Neuronal stem cell (in vitro differentiated cells): ENCODE data around the gene GNMT.

Source experiments
- DNase-seq: peaks from one replicate; pipeline ENCODE4 v3.0.0-alpha.2; 2013; ENCODE audit warnings: low spot score
- H2AFZ ChIP-seq: one replicate; pipeline ENCODE4 v1.6.1; 2013; ENCODE audit warnings: mild to moderate bottlenecking, low read length, inconsistent platforms
- H2AK5ac ChIP-seq: 2 replicates; pipeline ENCODE4 v1.6.1; 2013; ENCODE audit warnings: low read depth, mild to moderate bottlenecking, inconsistent platforms, low read length, moderate library complexity, mixed read lengths
- H2BK120ac ChIP-seq: 2 replicates; pipeline ENCODE4 v1.6.1; 2013; ENCODE audit warnings: low read depth, mild to moderate bottlenecking, inconsistent platforms, low read length, moderate library complexity, mixed read lengths
- H2BK12ac ChIP-seq: one replicate; pipeline ENCODE4 v1.6.1; 2013; ENCODE audit warnings: low read length, inconsistent platforms
- H2BK15ac ChIP-seq: 2 replicates; pipeline ENCODE4 v1.6.1; 2013; ENCODE audit warnings: mild to moderate bottlenecking, low read length, inconsistent platforms, mixed read lengths
- H2BK5ac ChIP-seq: one replicate; pipeline ENCODE4 v1.6.1; 2013; ENCODE audit warnings: inconsistent platforms, mild to moderate bottlenecking, low read length, moderate library complexity
- H3K14ac ChIP-seq: one replicate; pipeline ENCODE4 v1.6.1; 2013; ENCODE audit warnings: low read length, inconsistent platforms
- H3K18ac ChIP-seq: 2 replicates; pipeline ENCODE4 v1.6.1; 2013; ENCODE audit warnings: low read length, inconsistent platforms
- H3K23ac ChIP-seq: 2 replicates; pipeline ENCODE4 v1.6.1; 2013; ENCODE audit warnings: low read depth, mild to moderate bottlenecking, mixed read lengths, low read length, inconsistent platforms; ENCODE audit not compliant: poor library complexity
- H3K27ac ChIP-seq: replicated peaks from 3 replicates; pipeline ENCODE4 v1.5.1; 2013; ENCODE audit warnings: low read length, inconsistent platforms
- H3K27me3 ChIP-seq, 3 experiments: 2 replicates each; pipeline ENCODE4 v1.6.1; 2013; ENCODE audit warnings: low read length in 3 of 3, mild to moderate bottlenecking in 2 of 3, inconsistent platforms in 1 of 3, low read depth in 1 of 3, mixed read lengths in 1 of 3, moderate library complexity in 1 of 3; ENCODE audit not compliant: control insufficient read depth in 3 of 3, insufficient read depth in 3 of 3
- H3K36me3 ChIP-seq, 2 donors: replicated peaks in 1 of 2; 2 replicates each; pipeline ENCODE4 v1.6.1; 2013; ENCODE audit warnings: low read length in 2 of 2; ENCODE audit not compliant: control insufficient read depth in 2 of 2, insufficient read depth in 2 of 2
- H3K4ac ChIP-seq: 2 replicates; pipeline ENCODE4 v1.6.1; 2013; ENCODE audit warnings: inconsistent platforms, mild to moderate bottlenecking, low read length, moderate library complexity
- H3K4me1 ChIP-seq, 2 donors: 1 replicate in 1 of 2; 2 replicates in 1 of 2; pipeline ENCODE4 v1.6.1; 2013; ENCODE audit warnings: low read length in 2 of 2, low read depth in 1 of 2; ENCODE audit not compliant: control insufficient read depth in 2 of 2, insufficient read depth in 1 of 2
- H3K4me2 ChIP-seq: one replicate; pipeline ENCODE4 v1.6.1; 2013; ENCODE audit warnings: mild to moderate bottlenecking, low read length, inconsistent platforms; ENCODE audit not compliant: insufficient read depth, poor library complexity, severe bottlenecking
- H3K4me3 ChIP-seq, 2 donors: 2 replicates each; pipeline ENCODE4 v1.5.1; 2013; ENCODE audit warnings: low read length in 2 of 2, mild to moderate bottlenecking in 2 of 2, inconsistent platforms in 1 of 2, moderate library complexity in 1 of 2
- H3K79me1 ChIP-seq: one replicate; pipeline ENCODE4 v1.6.1; 2013; ENCODE audit warnings: low read depth, mild to moderate bottlenecking, inconsistent platforms, low read length, moderate library complexity
- H3K9ac ChIP-seq: one replicate; pipeline ENCODE4 v1.6.1; 2013; ENCODE audit warnings: mild to moderate bottlenecking, low read depth, low read length, inconsistent platforms; ENCODE audit not compliant: poor library complexity
- H3K9me3 ChIP-seq, 2 donors: replicated peaks in 1 of 2; 2 replicates each; pipeline versions ENCODE3 to v1.6.1; 2013; ENCODE audit warnings: low read length in 2 of 2, mild to moderate bottlenecking in 2 of 2, inconsistent platforms in 1 of 2, low read depth in 1 of 2, mixed read lengths in 1 of 2, moderate library complexity in 1 of 2; ENCODE audit not compliant: control insufficient read depth in 2 of 2, insufficient read depth in 1 of 2
- H4K8ac ChIP-seq: one replicate; pipeline ENCODE4 v1.6.1; 2013; ENCODE audit warnings: low read depth, mild to moderate bottlenecking, inconsistent platforms, low read length, moderate library complexity
- H4K91ac ChIP-seq: one replicate; pipeline ENCODE4 v1.6.1; 2013; ENCODE audit warnings: low read length, low read depth, mild to moderate bottlenecking, inconsistent platforms; ENCODE audit not compliant: poor library complexity
- WGBS, 2 donors: extraction: QIAGEN DNeasy Blood & Tissue Kit; methylation state at CpG; one replicate each; pipeline ENCODE4 v1.1.7; 2013; ENCODE audit warnings: missing lambda C conversion rate in 2 of 2, mixed read lengths in 1 of 2; ENCODE audit not compliant: insufficient read length in 2 of 2, insufficient replicate concordance in 1 of 2; ENCODE audit errors: extremely low coverage in 2 of 2; 5-methylcytosine and 5-hydroxymethylcytosine counted together

GNMT gene

DNA sequence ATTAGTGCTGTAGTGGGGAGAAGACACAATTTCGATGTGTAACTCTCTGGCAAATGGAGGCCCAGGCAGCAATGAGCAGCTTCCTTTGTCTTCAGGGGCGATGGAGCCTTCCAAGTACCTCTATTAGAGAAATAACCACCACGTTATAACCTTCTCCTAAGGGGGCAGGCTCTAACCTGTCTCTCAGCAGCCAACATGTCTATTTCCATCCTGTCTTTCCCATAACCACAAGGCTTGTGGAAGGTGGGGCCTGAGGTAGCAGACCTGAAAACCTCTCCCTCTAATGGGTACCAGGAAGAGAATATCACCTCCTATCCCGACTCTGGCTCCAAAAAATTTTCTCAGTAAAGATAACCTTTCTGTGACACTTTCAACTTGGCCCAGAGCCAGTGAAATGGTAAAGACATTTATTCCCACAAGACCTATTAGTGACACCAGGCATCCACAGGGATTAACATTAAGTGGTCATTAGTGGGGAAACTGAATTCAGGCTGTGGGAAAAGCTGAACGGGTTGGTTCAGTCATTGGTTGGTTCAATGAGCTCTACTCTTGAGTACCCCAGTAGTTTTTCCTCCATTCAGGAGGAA lies 14.5 kb downstream of the GNMT start:
- Histone ChIP-seq H4K8ac (no peak overlapping the region), H3K9ac (no peak overlapping the region), H3K4me2 (no peak overlapping the region), H2AFZ (no peak overlapping the region), H3K27me3 (no peaks in the 10 kb centered on the region), H3K4me3 (no peak overlapping the region), H3K9me3 (peaks cover 0 to 1% of the 10 kb centered on the region in 2 donors), H2BK120ac (no peak overlapping the region), H3K14ac (no peak overlapping the region), H2AK5ac (no peak overlapping the region), H3K27ac (no peak overlapping the region), H2BK15ac (no peak overlapping the region), H3K36me3 (peaks cover 0 to 10% of the 10 kb centered on the region in 2 donors), H2BK5ac (no peak overlapping the region), H3K4ac (no peak overlapping the region), H3K4me1 (peaks cover 5 to 6% of the 10 kb centered on the region in 2 donors), H2BK12ac (no peak overlapping the region), H3K79me1 (peaks cover 4% of the 10 kb centered on the region), H3K23ac (no peak overlapping the region), H3K18ac (no peak overlapping the region), H4K91ac (no peak overlapping the region)
- WGBS, 2 donors, result no CpG with 5 or more reads among the region's 5 CpGs
- DNase-seq, result no peak

DNA sequence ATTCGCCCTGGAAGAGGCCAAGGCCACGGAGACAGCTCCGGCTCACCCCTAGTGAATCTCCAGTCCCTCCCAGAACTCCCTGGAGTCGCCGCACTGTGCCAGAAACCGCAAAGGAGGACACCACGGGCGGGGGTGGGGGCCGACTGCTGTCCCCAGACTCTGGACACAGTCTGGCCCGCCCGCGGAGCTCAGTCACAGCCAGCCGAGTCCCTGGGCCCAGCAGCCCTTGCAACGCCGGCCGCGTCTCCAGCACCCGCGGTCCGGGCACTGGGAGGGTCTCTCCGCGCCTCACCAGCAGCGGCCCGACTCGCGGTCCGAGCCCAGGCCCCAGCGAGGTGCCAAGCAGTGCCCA lies 17.9 kb downstream of the GNMT start:
- Histone ChIP-seq H3K14ac (peak overlapping the region; percentile 14), H3K23ac (peak overlapping the region; percentile 92), H3K4me2 (peak overlapping the region; percentile 96), H2AFZ (peak overlapping the region; percentile 81), H3K18ac (peak overlapping the region; percentile 84), H3K9ac (peak overlapping the region; percentile 89), H2BK15ac (no peak overlapping the region), H3K79me1 (peaks cover 4% of the 10 kb centered on the region), H2BK5ac (no peak overlapping the region), H2BK12ac (no peak overlapping the region), H3K27ac (no peak overlapping the region), H3K36me3 (peaks cover 0 to 7% of the 10 kb centered on the region in 2 donors), H2AK5ac (peak overlapping the region; percentile 89), H2BK120ac (no peak overlapping the region), H3K4me3 (peak overlapping the region; percentile 59 to 88), H3K27me3 (no peaks in the 10 kb centered on the region), H4K91ac (no peak overlapping the region), H3K9me3 (peaks cover 0 to 1% of the 10 kb centered on the region in 2 donors), H3K4ac (no peak overlapping the region), H4K8ac (no peak overlapping the region), H3K4me1 (peaks cover 5 to 6% of the 10 kb centered on the region in 2 donors)
- DNase-seq, result no peak
- WGBS, 2 donors, result no CpG with 5 or more reads among the region's 28 CpGs

DNA sequence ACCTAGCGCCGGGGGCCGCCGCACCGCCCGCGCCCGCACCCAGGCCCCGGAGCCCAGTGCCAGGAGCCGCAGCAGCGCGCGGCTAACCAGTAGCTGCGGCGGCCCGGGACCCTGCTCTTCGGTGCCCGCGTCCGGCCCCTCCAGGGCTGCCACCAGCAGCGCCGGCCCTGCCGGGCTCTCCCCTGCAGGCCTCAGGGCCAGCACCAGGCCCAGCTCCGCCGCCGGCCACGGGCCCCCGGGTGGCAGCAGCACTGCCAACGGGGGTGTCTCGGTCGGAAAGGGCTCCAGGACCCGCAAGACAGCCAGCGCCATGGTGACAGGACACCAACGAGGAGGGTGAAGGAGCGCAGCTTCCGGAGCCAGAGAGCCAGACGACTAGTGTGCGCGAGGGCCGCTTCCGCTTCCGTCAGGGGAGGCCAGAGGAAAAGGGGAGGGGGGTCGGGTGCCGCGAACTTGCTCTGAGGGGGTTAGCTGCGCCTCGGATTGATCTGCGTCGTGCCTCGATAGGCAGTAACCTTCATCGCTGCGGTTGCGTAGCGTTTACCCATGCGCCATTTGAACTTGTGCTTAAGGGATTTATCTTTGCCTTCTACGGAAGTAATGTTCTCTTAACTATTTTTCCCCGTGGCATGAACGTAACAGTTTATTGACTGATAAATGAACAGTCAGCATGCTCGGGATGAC lies 18.4 kb downstream of the GNMT start, which contains the start of gene PEX6:
Gene PEX6, minus strand, starts transcription at position 343 of the 684 bp plus-strand sequence. Its CDS starts 31 bp downstream, at position 312.
- Histone ChIP-seq H2AK5ac (peak within 1 kb of the TSS; percentile 89), H3K23ac (peak within 1 kb of the TSS; percentile 92), H2BK15ac (no peak within 1 kb of the TSS), H3K36me3 (peaks cover 0 to 1% of the 10 kb centered on the region in 2 donors), H3K18ac (peak within 1 kb of the TSS; percentile 84), H2AFZ (peak within 1 kb of the TSS; percentile 81), H3K9ac (peak within 1 kb of the TSS; percentile 89), H3K4me3 (peak within 1 kb of the TSS; percentile 59 to 88), H3K79me1 (peaks cover 2% of the 10 kb centered on the region), H2BK12ac (no peak within 1 kb of the TSS), H3K4me1 (peaks cover 5 to 8% of the 10 kb centered on the region in 2 donors), H4K91ac (no peak within 1 kb of the TSS), H3K9me3 (peaks cover 0 to 1% of the 10 kb centered on the region in 2 donors), H2BK5ac (no peak within 1 kb of the TSS), H4K8ac (no peak within 1 kb of the TSS), H3K27ac (no peak within 1 kb of the TSS), H3K27me3 (no peaks in the 10 kb centered on the region), H2BK120ac (no peak within 1 kb of the TSS), H3K4ac (no peak within 1 kb of the TSS), H3K4me2 (peak within 1 kb of the TSS; percentile 96), H3K14ac (peak within 1 kb of the TSS; percentile 14)
- WGBS, 2 donors, result no CpG with 5 or more reads among the region's 59 CpGs
- DNase-seq, result peak; percentile 76

DNA sequence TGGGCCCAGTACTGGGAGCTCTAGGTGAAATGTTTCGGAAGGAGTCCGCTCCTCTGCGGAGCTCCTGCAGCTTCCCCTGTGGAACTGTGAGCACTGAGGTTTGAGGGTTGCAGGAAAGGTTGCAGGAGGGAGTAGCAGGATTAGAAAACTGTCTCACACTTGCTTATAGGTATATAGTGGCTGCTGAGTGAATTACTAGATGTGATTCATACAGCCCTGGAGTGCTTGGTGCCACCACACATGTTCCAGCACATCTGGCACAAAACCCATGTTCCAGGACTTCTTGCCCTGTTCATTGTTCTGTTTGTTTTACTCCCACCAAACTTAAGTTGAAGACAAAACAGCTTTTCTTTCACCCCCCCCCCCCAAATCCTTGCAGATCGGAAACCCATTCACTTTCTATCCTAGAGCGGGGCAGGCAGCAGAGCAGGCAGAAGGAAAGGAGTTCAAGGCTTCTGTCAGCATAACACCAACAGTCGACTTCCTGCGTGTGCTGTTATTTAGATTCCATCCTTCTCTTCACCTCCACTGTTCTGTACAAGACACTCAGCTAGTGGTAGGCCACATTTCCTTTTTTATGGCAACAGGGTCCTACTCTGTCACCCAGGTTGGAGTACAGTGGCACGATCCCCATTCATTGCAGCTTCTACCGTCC lies 19.1 kb downstream of the GNMT start:
- Histone ChIP-seq H3K9ac (no peak overlapping the region), H3K4me2 (peak overlapping the region; percentile 96), H2BK15ac (no peak overlapping the region), H2BK5ac (no peak overlapping the region), H3K14ac (no peak overlapping the region), H2AFZ (peak overlapping the region; percentile 81), H3K27ac (no peak overlapping the region), H3K23ac (no peak overlapping the region), H3K9me3 (peaks cover 0 to under 1% of the 10 kb centered on the region in 2 donors), H2BK12ac (no peak overlapping the region), H2BK120ac (no peak overlapping the region), H4K91ac (no peak overlapping the region), H3K4me3 (peak overlapping the region; percentile 59 to 88), H3K27me3 (no peaks in the 10 kb centered on the region), H3K79me1 (peaks cover 2% of the 10 kb centered on the region), H2AK5ac (no peak overlapping the region), H3K36me3 (no peaks in the 10 kb centered on the region), H3K4ac (no peak overlapping the region), H4K8ac (no peak overlapping the region), H3K4me1 (peaks cover 5 to 8% of the 10 kb centered on the region in 2 donors), H3K18ac (no peak overlapping the region)
- no peak for DNase-seq
- WGBS, 2 donors, result no CpG with 5 or more reads among the region's 9 CpGs
